GM18951 (cell line): ENCODE data around the gene COL15A1.
"Not testable (repeated sequence)": the region's sequence is repeated elsewhere in the genome, so short reads cannot be mapped to it uniquely, and the experiment has no call there.

ENCODE experiments used
- POLR2A ChIP-seq: IDR thresholded peaks from 4 replicates; pipeline ENCODE4 v1.6.1; 2011; ENCODE audit warnings: mild to moderate bottlenecking; ENCODE audit not compliant: insufficient read length, insufficient read depth; ENCODE audit errors: extremely low read depth
- in situ Hi-C: fragments of 300-500 bp; cut with MboI; formaldehyde crosslinking; loops from one replicate; pipeline ENCODE4 v1.12.0; 2022; ENCODE audit warnings: low sequenced_read_pairs, mixed read lengths, inconsistent platforms; ENCODE audit not compliant: unreplicated experiment

Gene COL15A1

DNA sequence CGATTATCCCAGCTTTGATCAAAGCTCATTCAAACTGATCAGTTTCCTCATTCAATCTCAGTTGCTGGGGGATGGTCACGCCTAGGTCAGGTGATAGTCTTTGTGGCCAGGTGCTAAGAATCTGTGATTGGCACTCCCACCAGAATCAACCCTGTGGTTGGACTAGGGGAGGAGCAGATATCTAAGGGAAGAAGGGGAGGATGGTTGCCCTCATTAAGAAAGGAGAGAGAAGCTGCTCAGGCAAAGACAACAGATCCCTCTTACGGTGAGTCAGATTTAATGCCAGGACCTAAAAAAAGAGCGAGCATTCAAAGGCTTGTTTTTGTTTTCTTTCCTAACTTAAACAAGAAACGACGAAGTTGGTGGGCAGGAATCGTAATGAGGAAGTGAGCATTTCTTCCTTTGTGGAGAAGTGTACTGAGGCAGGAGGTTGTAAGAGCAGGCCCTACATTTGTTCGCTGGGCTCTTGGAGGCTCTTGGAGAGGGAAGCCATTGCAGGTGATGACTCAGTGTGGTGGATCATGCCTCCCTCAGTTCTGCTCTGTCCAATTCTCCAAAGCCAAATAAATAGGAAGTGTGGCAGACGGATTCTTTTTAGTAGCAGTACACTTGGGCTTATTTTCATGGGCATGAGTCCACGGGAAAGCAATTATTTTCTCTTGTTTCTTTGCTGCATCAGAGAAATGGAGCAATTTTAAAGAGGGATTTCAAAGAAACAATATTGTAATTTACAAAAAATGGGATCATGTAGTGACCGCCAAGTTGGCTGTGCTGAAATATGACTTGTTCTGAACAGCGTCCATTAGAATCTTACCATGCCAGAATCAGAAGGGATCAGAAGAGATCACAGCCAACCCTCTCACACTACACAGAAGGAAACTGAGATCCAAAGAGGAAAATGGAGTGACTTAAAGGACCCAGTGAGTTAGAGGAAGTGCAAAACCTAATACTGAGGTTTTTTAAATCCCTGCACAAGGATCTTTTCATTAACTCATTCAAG, 142.5 kb downstream of the COL15A1 start:
- in situ Hi-C loops, result no loop called here
- TF ChIP-seq POLR2A, result no peak

DNA sequence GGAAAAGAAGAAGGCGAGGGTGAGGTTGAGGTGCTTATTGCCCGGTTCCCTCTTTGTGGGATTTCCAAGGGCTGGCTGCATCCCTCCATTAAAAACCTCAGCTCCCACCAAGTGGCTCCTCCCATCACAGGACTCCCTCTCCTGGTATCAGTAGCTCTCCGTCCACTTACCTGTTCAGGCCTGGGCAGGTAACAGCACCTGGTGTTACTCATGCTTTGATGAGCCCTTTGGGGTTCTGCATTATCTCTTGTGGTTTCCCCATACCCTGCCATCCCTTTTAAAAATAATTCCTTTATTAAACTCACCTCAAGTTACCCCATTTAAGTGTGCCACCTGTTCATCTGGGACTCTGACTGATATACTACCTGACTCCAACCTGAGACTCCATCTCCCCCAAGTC, 143.8 kb downstream of the COL15A1 start:
- no peak for TF ChIP-seq POLR2A
- in situ Hi-C loops, result no loop called here

DNA sequence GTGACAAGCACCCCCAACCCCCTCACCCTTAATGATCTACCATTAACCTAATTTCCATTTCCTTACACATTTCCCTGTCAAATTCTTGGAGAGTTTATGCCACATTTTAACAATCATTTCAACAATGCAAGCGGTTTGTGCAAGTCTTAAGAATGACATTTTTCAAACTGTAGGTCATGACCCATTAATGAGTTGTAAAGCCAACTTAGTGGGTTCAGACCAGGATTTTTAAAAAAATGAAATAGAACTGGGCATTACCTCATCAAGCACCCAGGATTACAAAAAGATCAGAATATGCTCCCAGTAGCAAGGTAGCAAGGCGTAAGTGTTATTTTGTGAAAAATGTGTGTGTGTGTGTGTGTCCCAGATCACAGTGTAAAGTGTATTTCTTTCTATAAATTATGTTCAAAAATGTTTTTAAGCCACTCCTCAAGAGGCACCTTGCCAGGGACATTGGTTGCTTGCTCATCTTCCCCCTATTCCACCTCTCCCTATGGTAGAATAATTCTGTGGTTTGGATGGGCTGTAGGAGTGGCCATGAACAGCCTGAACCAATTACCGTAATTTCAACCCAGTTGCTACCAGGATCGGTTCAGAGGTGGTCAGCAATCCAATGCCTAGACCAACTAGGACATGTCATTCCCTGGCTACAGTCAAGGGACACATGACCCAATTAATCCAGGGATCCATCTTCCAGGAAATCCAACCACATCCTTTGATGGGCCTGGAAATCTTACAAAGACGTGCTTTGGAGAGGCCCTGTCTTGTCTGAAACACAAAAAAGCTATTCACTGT, 146.8 kb downstream of the COL15A1 start:
- TF ChIP-seq POLR2A, result no peak

GRCh38 chr9:99092643-99093491, 149.2 kb downstream of the COL15A1 start:
- TF ChIP-seq POLR2A, result no peak
- in situ Hi-C loops, result no loop called here

More for the DNA sequence above, 146.8 kb downstream of the COL15A1 start:
- in situ Hi-C loops, result no loop called here

DNA sequence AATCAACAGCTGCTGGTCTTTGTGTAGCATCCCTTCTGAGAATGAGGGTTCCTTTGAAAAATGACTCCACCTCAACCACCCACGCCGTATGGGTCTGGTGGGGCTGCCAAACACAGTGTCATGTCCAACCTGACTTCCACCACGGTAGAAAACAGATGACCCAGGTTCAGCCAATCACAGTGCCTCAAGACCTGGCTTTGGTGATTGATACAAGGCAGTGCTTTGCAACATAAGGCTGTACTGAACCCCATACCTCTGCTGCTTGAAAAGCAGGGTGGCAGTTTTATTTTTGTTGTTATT, 149.7 kb downstream of the COL15A1 start:
- TF ChIP-seq POLR2A, result no peak
- in situ Hi-C loops, result no loop called here

DNA sequence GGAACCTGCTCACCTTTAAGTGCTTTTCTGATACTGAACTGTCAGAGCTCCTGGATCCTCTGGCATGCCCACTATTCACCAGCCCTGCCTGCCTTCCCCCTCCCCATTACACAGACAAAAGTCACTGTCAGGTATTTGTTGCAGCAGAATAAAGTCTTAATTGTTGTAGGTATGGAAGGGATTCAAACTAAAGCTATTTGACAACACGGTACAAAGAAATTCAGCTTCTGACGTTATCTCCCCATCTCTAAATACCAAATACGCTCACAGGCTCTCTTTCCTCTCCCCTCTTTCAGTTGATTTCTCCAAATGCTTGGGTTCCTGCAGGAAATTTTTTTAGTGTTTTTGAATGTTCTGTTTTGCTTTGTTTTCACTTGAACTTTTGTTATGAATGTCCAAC, 151.9 kb downstream of the COL15A1 start:
- no peak for TF ChIP-seq POLR2A
- in situ Hi-C loops, result no loop called here

DNA sequence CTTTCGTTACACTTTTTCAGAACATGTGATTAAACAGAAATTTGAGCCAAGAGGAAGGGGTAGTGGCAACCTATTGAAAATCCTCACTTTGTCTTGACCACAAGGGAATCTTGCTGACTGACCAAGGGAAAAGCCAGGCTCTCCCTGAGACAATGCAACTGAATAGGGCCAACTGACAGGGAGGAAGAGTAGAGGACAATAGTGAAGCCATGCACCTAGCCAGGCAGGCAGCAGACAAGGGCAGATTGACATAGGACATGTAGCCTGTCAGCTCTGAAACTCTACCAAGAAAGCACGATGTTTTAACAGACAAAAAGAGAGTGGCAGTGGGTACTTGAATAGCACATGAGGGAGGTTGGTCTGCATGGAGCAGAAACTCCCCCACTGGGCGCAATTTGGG, 152.7 kb downstream of the COL15A1 start:
- no peak for TF ChIP-seq POLR2A
- in situ Hi-C loops, result no loop called here

DNA sequence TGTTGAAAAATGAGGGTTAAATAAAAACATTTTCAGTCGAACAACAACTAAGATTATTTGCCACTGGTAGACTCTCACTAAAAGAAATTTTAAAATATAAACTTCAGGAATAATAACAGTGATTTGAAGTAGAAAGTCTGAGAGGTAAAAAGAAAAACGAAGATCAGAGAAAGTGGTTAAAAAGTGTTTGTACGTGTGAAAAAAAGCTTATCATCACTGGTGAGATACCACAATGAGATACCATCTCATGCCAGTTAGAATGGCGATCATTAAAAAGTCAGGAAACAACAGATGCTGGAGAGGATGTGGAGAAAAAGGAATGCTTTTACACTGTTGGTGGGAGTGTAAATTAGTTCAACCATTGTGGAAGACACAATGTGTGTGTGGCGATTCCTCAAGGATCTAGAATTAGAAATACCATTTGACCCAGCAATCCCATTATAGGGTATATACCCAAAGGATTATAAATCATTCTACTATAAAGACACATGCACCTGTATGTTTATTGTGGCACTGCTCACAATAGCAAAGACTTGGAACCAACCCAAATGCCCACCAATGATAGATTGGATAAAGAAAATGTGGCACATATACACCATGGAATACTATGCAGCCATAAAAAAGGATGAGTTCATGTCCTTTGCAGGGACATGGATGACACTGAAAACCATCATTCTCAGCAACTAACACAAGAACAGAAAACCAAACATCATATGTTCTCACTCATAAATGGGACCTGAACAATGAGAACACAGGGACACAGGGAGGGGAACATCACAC, 156.3 kb downstream of the COL15A1 start:
- in situ Hi-C loops, result not testable (repeated sequence)

DNA sequence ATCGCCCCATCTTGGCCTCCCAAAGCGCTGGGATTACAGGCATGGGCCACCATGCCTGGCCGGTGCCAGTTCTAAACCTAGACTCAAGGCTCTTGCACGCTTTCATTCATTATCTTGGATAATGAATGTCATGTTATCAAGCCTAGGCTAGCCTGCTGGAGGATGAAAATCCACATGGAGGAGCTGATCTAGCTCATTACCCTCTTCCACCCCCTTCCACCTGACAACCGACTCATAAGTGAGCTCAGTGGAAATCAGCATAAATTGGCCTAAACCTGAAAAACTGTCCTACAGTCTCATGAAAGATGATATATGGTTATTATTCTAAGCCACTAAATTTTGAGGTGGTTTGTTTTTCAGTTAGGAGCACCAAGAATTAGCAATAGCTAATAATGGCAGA, 157.6 kb downstream of the COL15A1 start:
- no peak for TF ChIP-seq POLR2A
- in situ Hi-C loops, result no loop called here

DNA sequence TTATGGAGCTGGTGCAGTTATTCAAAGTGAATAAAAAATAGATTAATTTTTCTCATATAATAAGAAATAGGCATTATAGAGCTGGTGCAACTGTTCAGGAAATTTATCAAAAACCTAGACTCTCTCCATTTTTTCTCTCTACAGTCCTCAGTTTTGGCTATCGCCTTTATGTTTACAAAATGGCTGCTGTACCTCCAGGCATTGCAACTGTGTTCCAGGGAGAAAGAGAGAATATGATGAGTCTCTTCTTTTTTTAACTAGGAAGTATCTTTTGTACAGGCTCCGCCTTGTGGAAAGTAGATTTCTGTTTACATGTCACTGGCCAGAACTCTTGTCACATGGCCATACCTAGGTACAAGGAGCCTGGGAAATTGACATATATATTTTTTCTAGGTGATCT, 158.1 kb downstream of the COL15A1 start:
- TF ChIP-seq POLR2A, result no peak
- in situ Hi-C loops, result no loop called here

DNA sequence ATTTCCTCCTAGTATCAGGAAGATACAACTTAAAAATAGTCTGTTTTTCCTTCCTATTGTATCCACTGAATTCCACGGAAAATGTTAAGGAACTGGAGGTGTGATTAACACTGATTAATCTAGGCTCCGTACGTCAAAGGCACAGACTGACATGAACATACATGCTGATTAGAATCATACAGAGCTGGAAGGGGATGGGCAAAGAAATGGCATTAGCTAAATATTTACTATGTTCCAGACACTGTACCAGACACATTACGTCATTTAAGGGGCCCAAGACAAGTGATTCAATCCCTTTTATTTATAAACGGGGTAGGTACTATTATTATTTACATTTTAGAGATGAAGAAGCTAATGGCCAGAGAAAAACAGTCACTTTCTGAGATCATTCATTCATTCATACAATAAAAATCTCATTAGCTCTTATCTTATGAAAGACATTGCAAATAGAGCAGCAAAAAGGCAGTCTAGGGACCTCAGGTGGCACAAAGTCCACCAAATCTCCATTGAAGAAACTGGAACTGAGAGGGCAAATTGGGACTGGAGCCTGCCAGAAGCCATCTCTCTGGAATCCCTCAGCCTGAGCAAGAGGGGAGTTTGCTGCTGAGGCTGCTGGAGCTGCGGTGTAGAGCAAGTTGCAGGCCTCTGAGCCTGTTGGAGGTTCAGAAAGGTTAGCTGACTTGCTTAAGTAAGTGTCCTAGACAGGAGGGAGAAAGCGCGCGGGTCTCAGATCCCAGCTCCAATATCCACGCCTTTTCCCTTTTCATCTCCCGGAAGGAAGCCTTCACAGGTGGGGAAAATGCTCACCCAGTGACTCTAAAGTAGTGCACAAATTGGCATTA, 159.6 kb downstream of the COL15A1 start:
- TF ChIP-seq POLR2A, result no peak

More for the DNA sequence above, 159.6 kb downstream of the COL15A1 start:
- in situ Hi-C loops, result no loop called here
